Measurements from ENCODE around the gene PEX11G. TPM values are rescaled to one million over a fixed set of nuclear protein-coding genes. Genes with fewer than 3 reads are reported as not detected.

Gene PEX11G
- total and polyA plus RNA-seq, 2 of the 8 experiments (the other 6 are each of a cell fraction or from before 2014, with no cell fraction given): 2.1 to 4.3 TPM

DNA sequence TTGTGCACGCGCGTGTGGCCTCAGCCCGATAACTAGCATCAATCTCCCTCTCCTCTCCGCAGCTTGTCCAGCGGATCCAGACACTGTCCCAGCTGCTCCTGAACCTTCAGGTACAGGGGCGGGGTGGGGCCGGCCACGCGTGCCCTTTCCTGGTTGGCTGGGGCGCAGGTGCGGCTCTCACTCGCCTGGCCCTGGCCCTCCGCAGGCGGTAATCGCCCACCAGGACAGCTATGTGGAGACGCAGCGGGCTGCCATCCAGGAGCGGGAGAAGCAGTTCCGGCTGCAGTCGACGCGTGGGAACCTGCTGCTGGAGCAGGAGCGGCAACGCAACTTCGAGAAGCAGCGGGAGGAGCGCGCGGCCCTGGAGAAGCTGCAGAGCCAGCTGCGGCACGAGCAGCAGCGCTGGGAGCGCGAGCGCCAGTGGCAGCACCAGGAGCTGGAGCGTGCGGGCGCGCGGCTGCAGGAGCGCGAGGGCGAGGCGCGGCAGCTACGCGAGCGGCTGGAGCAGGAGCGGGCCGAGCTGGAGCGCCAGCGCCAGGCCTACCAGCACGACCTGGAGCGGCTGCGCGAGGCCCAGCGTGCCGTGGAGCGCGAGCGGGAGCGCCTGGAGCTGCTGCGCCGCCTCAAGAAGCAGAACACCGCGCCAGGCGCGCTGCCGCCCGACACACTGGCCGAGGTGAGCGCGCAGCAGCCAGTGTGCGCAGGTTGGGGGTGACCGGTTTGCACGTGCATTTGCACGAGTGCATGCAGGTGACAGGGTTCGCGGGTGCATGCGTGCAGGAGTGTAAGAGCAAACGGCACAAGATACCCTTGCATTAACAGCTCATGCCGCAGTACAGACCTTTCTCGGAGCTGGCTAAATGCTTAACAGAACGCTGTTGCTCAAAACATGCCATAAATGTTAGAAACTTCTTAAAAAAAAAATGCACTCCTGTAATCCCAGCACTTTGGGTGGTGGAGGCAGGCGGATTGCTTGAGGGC, 21.5 kb downstream of the PEX11G start (continued):
- TF ChIP-seq, protein P1, sequence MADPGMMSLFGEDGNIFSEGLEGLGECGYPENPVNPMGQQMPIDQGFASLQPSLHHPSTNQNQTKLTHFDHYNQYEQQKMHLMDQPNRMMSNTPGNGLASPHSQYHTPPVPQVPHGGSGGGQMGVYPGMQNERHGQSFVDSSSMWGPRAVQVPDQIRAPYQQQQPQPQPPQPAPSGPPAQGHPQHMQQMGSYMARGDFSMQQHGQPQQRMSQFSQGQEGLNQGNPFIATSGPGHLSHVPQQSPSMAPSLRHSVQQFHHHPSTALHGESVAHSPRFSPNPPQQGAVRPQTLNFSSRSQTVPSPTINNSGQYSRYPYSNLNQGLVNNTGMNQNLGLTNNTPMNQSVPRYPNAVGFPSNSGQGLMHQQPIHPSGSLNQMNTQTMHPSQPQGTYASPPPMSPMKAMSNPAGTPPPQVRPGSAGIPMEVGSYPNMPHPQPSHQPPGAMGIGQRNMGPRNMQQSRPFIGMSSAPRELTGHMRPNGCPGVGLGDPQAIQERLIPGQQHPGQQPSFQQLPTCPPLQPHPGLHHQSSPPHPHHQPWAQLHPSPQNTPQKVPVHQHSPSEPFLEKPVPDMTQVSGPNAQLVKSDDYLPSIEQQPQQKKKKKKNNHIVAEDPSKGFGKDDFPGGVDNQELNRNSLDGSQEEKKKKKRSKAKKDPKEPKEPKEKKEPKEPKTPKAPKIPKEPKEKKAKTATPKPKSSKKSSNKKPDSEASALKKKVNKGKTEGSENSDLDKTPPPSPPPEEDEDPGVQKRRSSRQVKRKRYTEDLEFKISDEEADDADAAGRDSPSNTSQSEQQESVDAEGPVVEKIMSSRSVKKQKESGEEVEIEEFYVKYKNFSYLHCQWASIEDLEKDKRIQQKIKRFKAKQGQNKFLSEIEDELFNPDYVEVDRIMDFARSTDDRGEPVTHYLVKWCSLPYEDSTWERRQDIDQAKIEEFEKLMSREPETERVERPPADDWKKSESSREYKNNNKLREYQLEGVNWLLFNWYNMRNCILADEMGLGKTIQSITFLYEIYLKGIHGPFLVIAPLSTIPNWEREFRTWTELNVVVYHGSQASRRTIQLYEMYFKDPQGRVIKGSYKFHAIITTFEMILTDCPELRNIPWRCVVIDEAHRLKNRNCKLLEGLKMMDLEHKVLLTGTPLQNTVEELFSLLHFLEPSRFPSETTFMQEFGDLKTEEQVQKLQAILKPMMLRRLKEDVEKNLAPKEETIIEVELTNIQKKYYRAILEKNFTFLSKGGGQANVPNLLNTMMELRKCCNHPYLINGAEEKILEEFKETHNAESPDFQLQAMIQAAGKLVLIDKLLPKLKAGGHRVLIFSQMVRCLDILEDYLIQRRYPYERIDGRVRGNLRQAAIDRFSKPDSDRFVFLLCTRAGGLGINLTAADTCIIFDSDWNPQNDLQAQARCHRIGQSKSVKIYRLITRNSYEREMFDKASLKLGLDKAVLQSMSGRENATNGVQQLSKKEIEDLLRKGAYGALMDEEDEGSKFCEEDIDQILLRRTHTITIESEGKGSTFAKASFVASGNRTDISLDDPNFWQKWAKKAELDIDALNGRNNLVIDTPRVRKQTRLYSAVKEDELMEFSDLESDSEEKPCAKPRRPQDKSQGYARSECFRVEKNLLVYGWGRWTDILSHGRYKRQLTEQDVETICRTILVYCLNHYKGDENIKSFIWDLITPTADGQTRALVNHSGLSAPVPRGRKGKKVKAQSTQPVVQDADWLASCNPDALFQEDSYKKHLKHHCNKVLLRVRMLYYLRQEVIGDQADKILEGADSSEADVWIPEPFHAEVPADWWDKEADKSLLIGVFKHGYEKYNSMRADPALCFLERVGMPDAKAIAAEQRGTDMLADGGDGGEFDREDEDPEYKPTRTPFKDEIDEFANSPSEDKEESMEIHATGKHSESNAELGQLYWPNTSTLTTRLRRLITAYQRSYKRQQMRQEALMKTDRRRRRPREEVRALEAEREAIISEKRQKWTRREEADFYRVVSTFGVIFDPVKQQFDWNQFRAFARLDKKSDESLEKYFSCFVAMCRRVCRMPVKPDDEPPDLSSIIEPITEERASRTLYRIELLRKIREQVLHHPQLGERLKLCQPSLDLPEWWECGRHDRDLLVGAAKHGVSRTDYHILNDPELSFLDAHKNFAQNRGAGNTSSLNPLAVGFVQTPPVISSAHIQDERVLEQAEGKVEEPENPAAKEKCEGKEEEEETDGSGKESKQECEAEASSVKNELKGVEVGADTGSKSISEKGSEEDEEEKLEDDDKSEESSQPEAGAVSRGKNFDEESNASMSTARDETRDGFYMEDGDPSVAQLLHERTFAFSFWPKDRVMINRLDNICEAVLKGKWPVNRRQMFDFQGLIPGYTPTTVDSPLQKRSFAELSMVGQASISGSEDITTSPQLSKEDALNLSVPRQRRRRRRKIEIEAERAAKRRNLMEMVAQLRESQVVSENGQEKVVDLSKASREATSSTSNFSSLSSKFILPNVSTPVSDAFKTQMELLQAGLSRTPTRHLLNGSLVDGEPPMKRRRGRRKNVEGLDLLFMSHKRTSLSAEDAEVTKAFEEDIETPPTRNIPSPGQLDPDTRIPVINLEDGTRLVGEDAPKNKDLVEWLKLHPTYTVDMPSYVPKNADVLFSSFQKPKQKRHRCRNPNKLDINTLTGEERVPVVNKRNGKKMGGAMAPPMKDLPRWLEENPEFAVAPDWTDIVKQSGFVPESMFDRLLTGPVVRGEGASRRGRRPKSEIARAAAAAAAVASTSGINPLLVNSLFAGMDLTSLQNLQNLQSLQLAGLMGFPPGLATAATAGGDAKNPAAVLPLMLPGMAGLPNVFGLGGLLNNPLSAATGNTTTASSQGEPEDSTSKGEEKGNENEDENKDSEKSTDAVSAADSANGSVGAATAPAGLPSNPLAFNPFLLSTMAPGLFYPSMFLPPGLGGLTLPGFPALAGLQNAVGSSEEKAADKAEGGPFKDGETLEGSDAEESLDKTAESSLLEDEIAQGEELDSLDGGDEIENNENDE (IDR thresholded peaks at IDR 0.05; ENCODE audit: insufficient replicate concordance, low read length): no peak
- no peak for TF ChIP-seq CBX8 (IDR thresholded peaks at IDR 0.05; ENCODE audit: borderline replicate concordance, low read depth, low read length)
